Measurements from ENCODE around the gene CCDC152. TPM values are rescaled to one million over a fixed set of nuclear protein-coding genes. Genes with fewer than 3 reads are reported as not detected.

The CCDC152 gene
- total RNA-seq, result not detected

GRCh38 chr5:42756606-42757601, at the start of gene CCDC152:
Gene CCDC152, plus strand, starts transcription at chr5:42756818. Its CDS starts 2,304 bp downstream, at chr5:42759122.
- DNase-seq (ENCODE audit: low spot score in 2 of 2), result peak in 1 of 2 donors; percentile 54
- H3K9me3 ChIP-seq, result no peaks in the 10 kb centered on the region
- H3K27me3 ChIP-seq, result no peaks in the 10 kb centered on the region
- intact Hi-C loops (cut with DNase I), result no loop called here
- H3K4me3 ChIP-seq, result peak within 1 kb of the TSS; percentile 10 to 66
- no peaks in the 10 kb centered on the region for H3K36me3 ChIP-seq
- no peak for TF ChIP-seq CTCF (IDR thresholded peaks at IDR 0.05)
- H3K4me1 ChIP-seq, result no peaks in the 10 kb centered on the region
- no peak within 1 kb of the TSS for H3K27ac ChIP-seq

GRCh38 chr5:42715785-42716184, 40.8 kb upstream of the CCDC152 start:
- H3K4me1 ChIP-seq, result no peaks in the 10 kb centered on the region
- no peak overlapping the region for H3K27ac ChIP-seq
- TF ChIP-seq CTCF (IDR thresholded peaks at IDR 0.05), result no peak
- DNase-seq (ENCODE audit: low spot score in 2 of 2), result no peak
- intact Hi-C loops (cut with DNase I), result no loop called here
- peaks cover 3 to 8% of the 10 kb centered on the region in 2 donors for H3K36me3 ChIP-seq
- H3K27me3 ChIP-seq, result no peaks in the 10 kb centered on the region
- no peaks in the 10 kb centered on the region for H3K9me3 ChIP-seq
- no peak overlapping the region for H3K4me3 ChIP-seq

- no peak for TF ChIP-seq CTCF (IDR thresholded peaks at IDR 0.05)
- Histone ChIP-seq H3K9me3 (no peaks in the 10 kb centered on the region), H3K27me3 (no peaks in the 10 kb centered on the region), H3K36me3 (peaks cover 3 to 10% of the 10 kb centered on the region in 2 donors), H3K4me3 (no peak overlapping the region), H3K27ac (no peak overlapping the region), H3K4me1 (no peaks in the 10 kb centered on the region)
- intact Hi-C loops (cut with DNase I), result no loop called here
- no peak for DNase-seq (ENCODE audit: low spot score in 2 of 2)
Measured at GRCh38 chr5:42718591-42718990, 38.0 kb upstream of the CCDC152 start.

GRCh38 chr5:42719034-42719433, 37.6 kb upstream of the CCDC152 start:
- H3K4me3 ChIP-seq, result no peak overlapping the region
- no peaks in the 10 kb centered on the region for H3K4me1 ChIP-seq
- no peak for DNase-seq (ENCODE audit: low spot score in 2 of 2)
- no peak overlapping the region for H3K27ac ChIP-seq
- no peaks in the 10 kb centered on the region for H3K27me3 ChIP-seq
- no peak for TF ChIP-seq CTCF (IDR thresholded peaks at IDR 0.05)
- intact Hi-C loops (cut with DNase I), result no loop called here
- peaks cover 3 to 10% of the 10 kb centered on the region in 2 donors for H3K36me3 ChIP-seq
- no peaks in the 10 kb centered on the region for H3K9me3 ChIP-seq

- TF ChIP-seq CTCF (IDR thresholded peaks at IDR 0.05), result no peak
- no peak overlapping the region for H3K4me3 ChIP-seq
- peaks cover 3 to 10% of the 10 kb centered on the region in 2 donors for H3K36me3 ChIP-seq
Measured at GRCh38 chr5:42720251-42720650, 36.4 kb upstream of the CCDC152 start.

More at GRCh38 chr5:42720251-42720650, 36.4 kb upstream of the CCDC152 start:
- Histone ChIP-seq H3K4me1 (no peaks in the 10 kb centered on the region), H3K27me3 (no peaks in the 10 kb centered on the region), H3K27ac (no peak overlapping the region), H3K9me3 (no peaks in the 10 kb centered on the region)
- intact Hi-C loops (cut with DNase I), result no loop called here
- DNase-seq (ENCODE audit: low spot score in 2 of 2), result no peak

Measured in ascending aorta (tissue), 2 donors.